Osteocyte (in vitro differentiated cells): ENCODE data around the gene NFKB1. TPM values are rescaled to one million over a fixed set of nuclear protein-coding genes. Genes with fewer than 3 reads are reported as not detected.

Experiments used
- DNase-seq: peaks from one replicate; pipeline ENCODE4 v3.0.0; 2021; ENCODE audit warnings: mixed read lengths; ENCODE audit not compliant: unreplicated experiment; ENCODE audit errors: extremely low spot score
- H3K27ac Mint-ChIP-seq: one replicate; pipeline ENCODE4 v1.8.0; 2021; ENCODE audit warnings: mild to moderate bottlenecking, mixed read lengths; ENCODE audit not compliant: unreplicated experiment
- H3K27me3 Mint-ChIP-seq: one replicate; pipeline ENCODE4 v1.8.0; 2021; ENCODE audit warnings: mixed read lengths; ENCODE audit not compliant: unreplicated experiment
- H3K36me3 Mint-ChIP-seq: one replicate; pipeline ENCODE4 v1.8.0; 2021; ENCODE audit warnings: mixed read lengths; ENCODE audit not compliant: unreplicated experiment
- H3K4me1 Mint-ChIP-seq: one replicate; pipeline ENCODE4 v1.8.0; 2021; ENCODE audit warnings: mixed read lengths; ENCODE audit not compliant: unreplicated experiment
- H3K4me3 Mint-ChIP-seq: one replicate; pipeline ENCODE4 v1.8.0; 2021; ENCODE audit warnings: mild to moderate bottlenecking, moderate library complexity, mixed read lengths; ENCODE audit not compliant: unreplicated experiment
- H3K9me3 Mint-ChIP-seq: one replicate; pipeline ENCODE4 v1.8.0; 2021; ENCODE audit warnings: mixed read lengths; ENCODE audit not compliant: unreplicated experiment
- CTCF ChIP-seq: fragments of 200-600 bp; sonication (generic); IDR thresholded peaks from 2 replicates; pipeline ENCODE4 v1.5.0; 2021; ENCODE audit warnings: antibody characterized with exemption, mild to moderate bottlenecking, moderate library complexity
- total RNA-seq: library from RNA; stranded (reverse); gene quantifications from 2 replicates; pipeline ENCODE4 v1.2.1, GENCODE V29; 2021

Gene NFKB1
- total RNA-seq, 1 donor from 2014 or later = 27.9 TPM

GRCh38 chr4:102517753-102518152 lies 16.6 kb downstream of the NFKB1 start:
- Mint-ChIP-seq H3K9me3 (peaks cover 14% of the 10 kb centered on the region), H3K27ac (no peak overlapping the region), H3K4me1 (peaks cover 22% of the 10 kb centered on the region), H3K27me3 (no peaks in the 10 kb centered on the region), H3K36me3 (peaks cover 19% of the 10 kb centered on the region), H3K4me3 (no peak overlapping the region)
- DNase-seq = no peak
- no peak for TF ChIP-seq CTCF

DNA sequence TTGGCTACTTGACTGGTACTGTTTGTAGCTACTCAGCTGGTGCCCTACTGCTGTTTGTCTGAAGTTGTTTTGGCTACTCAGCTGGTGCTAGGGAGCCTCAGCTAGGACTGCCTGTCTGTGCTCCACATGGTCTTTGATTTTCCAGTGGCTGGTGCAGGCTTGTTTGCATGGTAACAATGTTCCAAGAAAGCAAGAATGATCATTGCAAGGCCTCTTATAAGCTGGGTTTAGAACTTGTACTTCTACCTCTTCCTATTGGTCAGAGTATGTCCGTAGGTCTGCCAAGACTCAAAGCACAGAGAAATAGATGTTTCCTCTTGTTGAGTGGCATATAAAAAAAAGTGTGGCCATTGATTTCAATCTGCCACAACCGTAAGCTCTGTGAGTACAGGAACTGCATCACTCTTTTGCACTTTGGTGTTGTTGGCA lies 17.6 kb downstream of the NFKB1 start:
- TF ChIP-seq CTCF = no peak
- Mint-ChIP-seq H3K27ac (no peak overlapping the region), H3K9me3 (peaks cover 14% of the 10 kb centered on the region), H3K36me3 (peaks cover 18% of the 10 kb centered on the region), H3K4me3 (no peak overlapping the region), H3K4me1 (peaks cover 24% of the 10 kb centered on the region), H3K27me3 (no peaks in the 10 kb centered on the region)
- no peak for DNase-seq

GRCh38 chr4:102519925-102520324 lies 18.8 kb downstream of the NFKB1 start:
- H3K36me3 Mint-ChIP-seq = peaks cover 18% of the 10 kb centered on the region
- no peaks in the 10 kb centered on the region for H3K27me3 Mint-ChIP-seq
- peaks cover 18% of the 10 kb centered on the region for H3K4me1 Mint-ChIP-seq
- no peak for DNase-seq
- TF ChIP-seq CTCF = no peak
- no peak overlapping the region for H3K27ac Mint-ChIP-seq
- peaks cover 14% of the 10 kb centered on the region for H3K9me3 Mint-ChIP-seq
- H3K4me3 Mint-ChIP-seq = no peak overlapping the region

DNA sequence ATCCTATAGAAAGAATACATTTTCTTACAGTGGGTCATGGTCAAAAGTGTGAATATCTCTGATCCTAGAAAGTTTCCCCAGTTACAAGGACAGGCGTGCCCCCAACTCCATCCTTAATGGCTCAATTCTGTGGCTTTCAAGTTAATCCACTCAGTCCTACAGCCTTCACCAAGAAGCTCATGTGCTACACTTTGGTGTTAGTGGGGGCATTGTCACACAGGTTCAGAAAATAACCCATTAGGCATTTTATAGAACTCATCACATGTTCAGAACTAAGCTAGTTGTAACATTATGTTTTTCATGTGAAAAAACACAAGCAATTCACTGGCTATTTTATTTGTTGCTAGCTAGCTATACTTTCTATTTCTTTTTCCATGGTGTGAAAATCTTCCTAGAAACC lies 20.4 kb downstream of the NFKB1 start:
- DNase-seq = no peak
- Mint-ChIP-seq H3K4me1 (peaks cover 20% of the 10 kb centered on the region), H3K27me3 (no peaks in the 10 kb centered on the region), H3K27ac (no peak overlapping the region), H3K4me3 (no peak overlapping the region), H3K36me3 (peaks cover 5% of the 10 kb centered on the region), H3K9me3 (peaks cover 2% of the 10 kb centered on the region)
- TF ChIP-seq CTCF = no peak

- Mint-ChIP-seq H3K4me3 (no peak overlapping the region), H3K9me3 (no peaks in the 10 kb centered on the region), H3K4me1 (peaks cover 20% of the 10 kb centered on the region), H3K27me3 (no peaks in the 10 kb centered on the region), H3K36me3 (peaks cover 1% of the 10 kb centered on the region), H3K27ac (no peak overlapping the region)
- no peak for TF ChIP-seq CTCF
- no peak for DNase-seq
Measured at GRCh38 chr4:102522031-102522440, 20.9 kb downstream of the NFKB1 start.
